ENCODE measurements around the gene TTF1.

The TTF1 gene

GRCh38 chr9:132406554-132407122, at the start of gene TTF1:
Gene TTF1 (minus strand): TSS chr9:132406840. CDS start chr9:132402821, 4,019 bp downstream.
- DNase-seq (ENCODE audit: low spot score), result peak; percentile 92

GRCh38 chr9:132456241-132456640, 49.6 kb upstream of the TTF1 start:
- no peak for DNase-seq (ENCODE audit: low spot score)

GRCh38 chr9:132451276-132451675, 44.6 kb upstream of the TTF1 start:
- peak; percentile 53 for DNase-seq (ENCODE audit: low spot score)

GRCh38 chr9:132447902-132448301, 41.3 kb upstream of the TTF1 start:
- DNase-seq (ENCODE audit: low spot score), result no peak

GRCh38 chr9:132447346-132447745, 40.7 kb upstream of the TTF1 start:
- no peak for DNase-seq (ENCODE audit: low spot score)

- no peak for DNase-seq (ENCODE audit: low spot score)
These were observed 40.2 kb upstream of the TTF1 start for GRCh38 chr9:132446887-132447286.

- no peak for DNase-seq (ENCODE audit: low spot score)
These were observed 37.4 kb upstream of the TTF1 start for GRCh38 chr9:132443951-132444607.

GRCh38 chr9:132441404-132441803, 34.8 kb upstream of the TTF1 start:
- DNase-seq (ENCODE audit: low spot score), result no peak

- no peak for DNase-seq (ENCODE audit: low spot score)
These were observed 34.1 kb upstream of the TTF1 start for GRCh38 chr9:132440735-132441134.

GRCh38 chr9:132439153-132439552, 32.5 kb upstream of the TTF1 start:
- DNase-seq (ENCODE audit: low spot score), result no peak

- no peak for DNase-seq (ENCODE audit: low spot score)
These were observed 28.2 kb upstream of the TTF1 start for GRCh38 chr9:132434881-132435280.

GRCh38 chr9:132430998-132431397, 24.4 kb upstream of the TTF1 start:
- no peak for DNase-seq (ENCODE audit: low spot score)

- DNase-seq (ENCODE audit: low spot score), result no peak
These were observed 20.2 kb upstream of the TTF1 start for GRCh38 chr9:132426639-132427414.

- no peak for DNase-seq (ENCODE audit: low spot score)
These were observed 19.0 kb upstream of the TTF1 start for GRCh38 chr9:132425675-132426062.

- DNase-seq (ENCODE audit: low spot score), result no peak
These were observed 18.4 kb upstream of the TTF1 start for GRCh38 chr9:132424857-132425674.

GRCh38 chr9:132423503-132423902, 16.9 kb upstream of the TTF1 start:
- no peak for DNase-seq (ENCODE audit: low spot score)

GRCh38 chr9:132422574-132422973, 15.9 kb upstream of the TTF1 start:
- no peak for DNase-seq (ENCODE audit: low spot score)

GRCh38 chr9:132418726-132419363, 12.2 kb upstream of the TTF1 start:
- DNase-seq (ENCODE audit: low spot score), result no peak

- DNase-seq (ENCODE audit: low spot score), result no peak
These were observed 8.5 kb upstream of the TTF1 start for GRCh38 chr9:132415181-132415580.

- no peak for DNase-seq (ENCODE audit: low spot score)
These were observed 8.1 kb upstream of the TTF1 start for GRCh38 chr9:132414731-132415130.

- DNase-seq (ENCODE audit: low spot score), result no peak
These were observed 7.3 kb upstream of the TTF1 start for GRCh38 chr9:132413926-132414325.

- peak; percentile 19 for DNase-seq (ENCODE audit: low spot score)
These were observed 5.4 kb upstream of the TTF1 start for GRCh38 chr9:132412089-132412488.
